Endodermal cell (in vitro differentiated cells): ENCODE data around the gene KIFC3. TPM values are rescaled to one million over a fixed set of nuclear protein-coding genes. Genes with fewer than 3 reads are reported as not detected.

ENCODE experiments used
- DNase-seq: peaks from one replicate; pipeline ENCODE4 v3.0.0-alpha.2; 2017
- H3K27ac ChIP-seq: 2 replicates; pipeline ENCODE4 v1.5.1; 2013; ENCODE audit warnings: mild to moderate bottlenecking, low read depth, low read length, moderate library complexity
- H3K27me3 ChIP-seq: 2 replicates; pipeline ENCODE4 v1.6.1; 2013; ENCODE audit warnings: mild to moderate bottlenecking, low read length, moderate library complexity; ENCODE audit not compliant: insufficient read depth, control insufficient read depth, poor library complexity, severe bottlenecking
- H3K36me3 ChIP-seq: 2 replicates; pipeline ENCODE4 v1.7.0; 2013; ENCODE audit warnings: mild to moderate bottlenecking, low read length, moderate library complexity; ENCODE audit not compliant: control insufficient read depth, insufficient read depth
- H3K4me1 ChIP-seq: one replicate; pipeline ENCODE4 v1.7.0; 2013; ENCODE audit warnings: low read length; ENCODE audit not compliant: control insufficient read depth, insufficient read depth
- H3K4me3 ChIP-seq: 2 replicates; pipeline ENCODE4 v1.5.1; 2013; ENCODE audit warnings: mild to moderate bottlenecking, low read length, moderate library complexity
- H3K9ac ChIP-seq: 2 replicates; pipeline ENCODE4 v1.6.1; 2013; ENCODE audit warnings: mild to moderate bottlenecking, low read length, moderate library complexity; ENCODE audit not compliant: poor library complexity, severe bottlenecking; ENCODE audit errors: extremely low read depth
- H3K9me3 ChIP-seq: 2 replicates; pipeline ENCODE4 v1.6.1; 2013; ENCODE audit warnings: mild to moderate bottlenecking, low read length, moderate library complexity; ENCODE audit not compliant: control insufficient read depth
- H3K27ac Mint-ChIP-seq: 2 replicates; pipeline ENCODE4 v1.8.0; 2020; ENCODE audit warnings: mixed read lengths
- H3K27me3 Mint-ChIP-seq: 2 replicates; pipeline ENCODE4 v1.8.0; 2021; ENCODE audit warnings: mild to moderate bottlenecking, mixed read lengths; ENCODE audit not compliant: insufficient read depth
- H3K36me3 Mint-ChIP-seq: 2 replicates; pipeline ENCODE4 v1.8.0; 2020; ENCODE audit warnings: low read depth, mixed read lengths
- H3K4me1 Mint-ChIP-seq: 2 replicates; pipeline ENCODE4 v1.8.0; 2020; ENCODE audit warnings: mixed read lengths
- H3K4me3 Mint-ChIP-seq: 2 replicates; pipeline ENCODE4 v1.8.0; 2020; ENCODE audit warnings: mild to moderate bottlenecking, moderate library complexity, mixed read lengths
- H3K9me3 Mint-ChIP-seq: 2 replicates; pipeline ENCODE4 v1.8.0; 2020; ENCODE audit warnings: mild to moderate bottlenecking, mixed read lengths
- CTCF ChIP-seq: fragments of 200-600 bp; sonication (generic); conservative IDR thresholded peaks from 2 replicates; pipeline ENCODE4 v1.5.0; 2021; ENCODE audit warnings: antibody characterized with exemption, mild to moderate bottlenecking
- WGBS, 2 experiments: methylation state at CpG; one replicate each; pipeline versions ENCODE4 v1.1.5 to v1.1.7; 2013; ENCODE audit warnings: missing lambda C conversion rate in 2 of 2, mixed read lengths in 1 of 2; ENCODE audit not compliant: insufficient coverage in 1 of 2, insufficient read length in 1 of 2; 5-methylcytosine and 5-hydroxymethylcytosine counted together
- total RNA-seq, 2 donors: library from RNA; stranded (reverse); fragmentation: NEBNext Ultra II Directional in 1 of 2; extraction: Animal tissue kit (Norgen Biotek cat#: 25700) in 1 of 2; gene quantifications; 2 replicates in 1 of 2; 3 replicates in 1 of 2; pipeline ENCODE4 v1.2.1, GENCODE V29; 2021

The KIFC3 gene
- total RNA-seq, 2 donors from 2014 or later = 39.2 to 39.3 TPM

- Mint-ChIP-seq H3K27me3 (no peaks in the 10 kb centered on the region), H3K4me3 (no peak overlapping the region), H3K9me3 (no peaks in the 10 kb centered on the region), H3K36me3 (no peaks in the 10 kb centered on the region), H3K27ac (no peak overlapping the region), H3K4me1 (peaks cover 25% of the 10 kb centered on the region)
- H3K27ac ChIP-seq = no peak overlapping the region
- TF ChIP-seq CTCF = no peak
- no peak overlapping the region for H3K9ac ChIP-seq
- no peaks in the 10 kb centered on the region for H3K36me3 ChIP-seq
- no peak for DNase-seq
- peaks cover 4% of the 10 kb centered on the region for H3K4me1 ChIP-seq
- no peaks in the 10 kb centered on the region for H3K9me3 ChIP-seq
- H3K4me3 ChIP-seq = no peak overlapping the region
- WGBS, 2 experiments = 100% methylated on average over 1 of the region's 1 CpG
- no peaks in the 10 kb centered on the region for H3K27me3 ChIP-seq
Observed at GRCh38 chr16:57843400-57843799, 41.1 kb upstream of the KIFC3 start.

- H3K36me3 ChIP-seq = no peaks in the 10 kb centered on the region
- no peaks in the 10 kb centered on the region for H3K27me3 Mint-ChIP-seq
- H3K9me3 Mint-ChIP-seq = no peaks in the 10 kb centered on the region
- H3K36me3 Mint-ChIP-seq = no peaks in the 10 kb centered on the region
- no peak overlapping the region for H3K4me3 Mint-ChIP-seq
- H3K4me3 ChIP-seq = no peak overlapping the region
- H3K4me1 ChIP-seq = peaks cover 4% of the 10 kb centered on the region
- peaks cover 30% of the 10 kb centered on the region for H3K4me1 Mint-ChIP-seq
- no peak overlapping the region for H3K9ac ChIP-seq
- TF ChIP-seq CTCF = no peak
- H3K27ac Mint-ChIP-seq = no peak overlapping the region
- 91 to 97% methylated on average over 4 to 5 of the region's 5 CpGs for WGBS, 2 experiments
- H3K27me3 ChIP-seq = no peaks in the 10 kb centered on the region
- no peak overlapping the region for H3K27ac ChIP-seq
- DNase-seq = no peak
- no peaks in the 10 kb centered on the region for H3K9me3 ChIP-seq
Observed at GRCh38 chr16:57842601-57843000, 40.3 kb upstream of the KIFC3 start.

- Histone ChIP-seq H3K4me3 (no peak overlapping the region), H3K4me1 (peaks cover 4% of the 10 kb centered on the region), H3K27me3 (no peaks in the 10 kb centered on the region), H3K36me3 (no peaks in the 10 kb centered on the region), H3K9ac (no peak overlapping the region), H3K27ac (no peak overlapping the region), H3K9me3 (no peaks in the 10 kb centered on the region)
- Mint-ChIP-seq H3K4me3 (no peak overlapping the region), H3K27ac (no peak overlapping the region), H3K27me3 (no peaks in the 10 kb centered on the region), H3K36me3 (no peaks in the 10 kb centered on the region), H3K9me3 (no peaks in the 10 kb centered on the region), H3K4me1 (peaks cover 29% of the 10 kb centered on the region)
- DNase-seq = no peak
- TF ChIP-seq CTCF = no peak
- 93 to 95% methylated on average over 8 of the region's 8 CpGs for WGBS, 2 experiments
Observed at GRCh38 chr16:57840833-57841232, 38.5 kb upstream of the KIFC3 start.
